Stimulated activated CD4-positive, alpha-beta T cell treated with anti-CD3 and anti-CD28 coated beads, Interleukin-4, amount 100 ng/mL, for 1 hour (primary cell): ENCODE measurements around the gene TP53TG5.

Experiments used
- DNase-seq: peaks from one replicate; pipeline ENCODE4 v3.0.0-alpha.2; 2020

The TP53TG5 gene

GRCh38 chr20:45322952-45323383 lies 55.2 kb downstream of the TP53TG5 start:
- no peak for DNase-seq
